Measurements from ENCODE around the gene CTNNA2.
A peak's percentile ranks its signal among the peaks of the same experiment; 100 is the strongest.

CTNNA2 gene

GRCh38 chr2:79619442-79619841 lies 106.6 kb downstream of the CTNNA2 start:
- no peak for DNase-seq

GRCh38 chr2:79619976-79620375 lies 107.1 kb downstream of the CTNNA2 start:
- DNase-seq, result no peak

- DNase-seq, result no peak
Observed at GRCh38 chr2:79620679-79621078, 107.8 kb downstream of the CTNNA2 start.

- DNase-seq, result no peak
Observed at GRCh38 chr2:79621252-79621651, 108.4 kb downstream of the CTNNA2 start.

GRCh38 chr2:79621755-79622154 lies 108.9 kb downstream of the CTNNA2 start:
- DNase-seq, result no peak

- no peak for DNase-seq
Observed at GRCh38 chr2:79622508-79622907, 109.7 kb downstream of the CTNNA2 start.

- DNase-seq, result peak; percentile 30
Observed at GRCh38 chr2:79627237-79627636, 114.4 kb downstream of the CTNNA2 start.

GRCh38 chr2:79630060-79630459 lies 117.2 kb downstream of the CTNNA2 start:
- DNase-seq, result no peak

GRCh38 chr2:79630972-79631557 lies 118.2 kb downstream of the CTNNA2 start:
- no peak for DNase-seq

GRCh38 chr2:79638410-79638809 lies 125.6 kb downstream of the CTNNA2 start:
- no peak for DNase-seq

- no peak for DNase-seq
Observed at GRCh38 chr2:79638954-79639353, 126.1 kb downstream of the CTNNA2 start.

GRCh38 chr2:79640001-79640400 lies 127.2 kb downstream of the CTNNA2 start:
- DNase-seq, result no peak

- no peak for DNase-seq
Observed at GRCh38 chr2:79649531-79649930, 136.7 kb downstream of the CTNNA2 start.

GRCh38 chr2:79660557-79660956 lies 147.7 kb downstream of the CTNNA2 start:
- no peak for DNase-seq

- no peak for DNase-seq
Observed at GRCh38 chr2:79665091-79665490, 152.2 kb downstream of the CTNNA2 start.

GRCh38 chr2:79666430-79666829 lies 153.6 kb downstream of the CTNNA2 start:
- no peak for DNase-seq

- DNase-seq, result no peak
Observed at GRCh38 chr2:79669714-79670113, 156.9 kb downstream of the CTNNA2 start.

GRCh38 chr2:79670198-79670597 lies 157.3 kb downstream of the CTNNA2 start:
- DNase-seq, result no peak

GRCh38 chr2:79686884-79687283 lies 174.0 kb downstream of the CTNNA2 start:
- DNase-seq, result no peak

- no peak for DNase-seq
Observed at GRCh38 chr2:79695248-79695647, 182.4 kb downstream of the CTNNA2 start.

- DNase-seq, result no peak
Observed at GRCh38 chr2:79697200-79697599, 184.3 kb downstream of the CTNNA2 start.

- no peak for DNase-seq
Observed at GRCh38 chr2:79700651-79701050, 187.8 kb downstream of the CTNNA2 start.

GRCh38 chr2:79702905-79703304 lies 190.1 kb downstream of the CTNNA2 start:
- no peak for DNase-seq

GRCh38 chr2:79711098-79711497 lies 198.2 kb downstream of the CTNNA2 start:
- DNase-seq, result no peak

- no peak for DNase-seq
Observed at GRCh38 chr2:79713131-79713785, 200.4 kb downstream of the CTNNA2 start.

Measured in KG1 (cell line).